ENCODE results near the gene OTOG.

DNA sequence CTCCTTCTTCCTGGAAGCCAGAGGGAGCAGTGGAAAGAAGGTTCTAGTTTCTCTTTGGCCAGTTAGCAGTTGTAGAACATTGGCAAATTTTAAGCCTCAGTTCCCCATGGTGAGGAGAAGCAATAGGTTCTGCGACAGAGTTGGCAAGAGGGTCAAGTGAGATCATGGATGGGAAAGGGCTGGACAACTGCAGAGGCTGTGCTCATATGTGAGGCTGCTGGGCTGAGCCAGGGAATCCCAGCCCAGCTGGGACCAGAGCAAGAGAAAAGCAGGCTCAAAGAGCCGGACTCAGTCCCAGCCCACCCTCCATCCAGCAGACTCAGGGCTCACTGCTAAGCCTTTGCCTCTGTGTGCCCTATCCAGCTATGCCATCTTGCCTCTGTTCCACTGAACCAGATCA is 105.5 kb downstream of the OTOG start:
- TF ChIP-seq, protein P1, sequence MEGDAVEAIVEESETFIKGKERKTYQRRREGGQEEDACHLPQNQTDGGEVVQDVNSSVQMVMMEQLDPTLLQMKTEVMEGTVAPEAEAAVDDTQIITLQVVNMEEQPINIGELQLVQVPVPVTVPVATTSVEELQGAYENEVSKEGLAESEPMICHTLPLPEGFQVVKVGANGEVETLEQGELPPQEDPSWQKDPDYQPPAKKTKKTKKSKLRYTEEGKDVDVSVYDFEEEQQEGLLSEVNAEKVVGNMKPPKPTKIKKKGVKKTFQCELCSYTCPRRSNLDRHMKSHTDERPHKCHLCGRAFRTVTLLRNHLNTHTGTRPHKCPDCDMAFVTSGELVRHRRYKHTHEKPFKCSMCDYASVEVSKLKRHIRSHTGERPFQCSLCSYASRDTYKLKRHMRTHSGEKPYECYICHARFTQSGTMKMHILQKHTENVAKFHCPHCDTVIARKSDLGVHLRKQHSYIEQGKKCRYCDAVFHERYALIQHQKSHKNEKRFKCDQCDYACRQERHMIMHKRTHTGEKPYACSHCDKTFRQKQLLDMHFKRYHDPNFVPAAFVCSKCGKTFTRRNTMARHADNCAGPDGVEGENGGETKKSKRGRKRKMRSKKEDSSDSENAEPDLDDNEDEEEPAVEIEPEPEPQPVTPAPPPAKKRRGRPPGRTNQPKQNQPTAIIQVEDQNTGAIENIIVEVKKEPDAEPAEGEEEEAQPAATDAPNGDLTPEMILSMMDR (IDR thresholded peaks at IDR 0.05), result no peak
- no peak for TF ChIP-seq POLR2A (IDR thresholded peaks at IDR 0.05)

All from lower leg skin (tissue), 3 donors.